Tibial nerve (tissue), 4 donors: Measurements from ENCODE around the gene SLC30A7. TPM values are rescaled to one million over a fixed set of nuclear protein-coding genes. Genes with fewer than 3 reads are reported as not detected.

ENCODE experiments used
- DNase-seq, 2 donors: peaks; one replicate each; pipeline ENCODE4 v3.0.0-alpha.2; 2019; ENCODE audit warnings: low spot score in 2 of 2
- H3K27ac ChIP-seq, 4 donors: fragments of 200-600 bp; sonication (generic) in 3 of 4; one replicate each; pipeline ENCODE4 v1.5.1; 2017 to 2019; ENCODE audit warnings: mild to moderate bottlenecking in 1 of 4
- H3K27me3 ChIP-seq, 2 donors: fragments of 200-600 bp; sonication (generic) in 1 of 2; one replicate each; pipeline versions ENCODE4 v1.5.1 to v1.6.0; 2017 to 2019
- H3K36me3 ChIP-seq, 3 donors: fragments of 200-600 bp; sonication (generic); one replicate each; pipeline ENCODE4 v1.5.1; 2018 to 2019
- H3K4me1 ChIP-seq, 4 donors: fragments of 200-600 bp; sonication (generic) in 3 of 4; one replicate each; pipeline ENCODE4 v1.5.1; 2017 to 2019
- H3K4me3 ChIP-seq, 4 donors: fragments of 200-600 bp; sonication (generic) in 3 of 4; one replicate each; pipeline ENCODE4 v1.5.1; 2017 to 2019; ENCODE audit warnings: mild to moderate bottlenecking in 1 of 4, moderate library complexity in 1 of 4
- H3K9me3 ChIP-seq, 4 donors: fragments of 200-600 bp; sonication (generic) in 3 of 4; one replicate each; pipeline ENCODE4 v1.5.1; 2017 to 2019
- EP300 ChIP-seq, 2 donors: sonication (generic); formaldehyde crosslinking; IDR thresholded peaks; one replicate each; pipeline ENCODE4 v1.6.1; 2017; ENCODE audit warnings: antibody characterized with exemption in 2 of 2, mild to moderate bottlenecking in 1 of 2
- POLR2A ChIP-seq, 2 donors: fragments of 450-650 bp; IDR thresholded peaks; one replicate each; pipeline ENCODE4 v1.6.1; 2017; ENCODE audit warnings: antibody characterized with exemption in 2 of 2, mild to moderate bottlenecking in 2 of 2, moderate library complexity in 2 of 2
- WGBS, 2 donors: methylation state at CpG; one replicate each; pipeline ENCODE4 v1.1.5; 2018; 5-methylcytosine and 5-hydroxymethylcytosine counted together
- total RNA-seq, 4 donors: library from RNA; depleted of rRNA; stranded (reverse); fragments of >200 nt; gene quantifications; one replicate each; pipeline ENCODE4 v1.1.0, GENCODE V29; 2016
- TF ChIP-seq, protein P1 (sequence below), 5 experiments: fragments of 200-600 bp in 3 of 5; fragments of 450-650 bp in 2 of 5; sonication (generic) in 3 of 5; IDR thresholded peaks; one replicate each; pipeline ENCODE4 v1.5.1; 2016 to 2019; ENCODE audit warnings: antibody characterized with exemption in 5 of 5, mild to moderate bottlenecking in 3 of 5, moderate library complexity in 2 of 5

SLC30A7 gene
- total RNA-seq, 4 donors from 2014 or later, result 14.4 to 28.8 (median 17.7) TPM

- TF ChIP-seq, protein P1, sequence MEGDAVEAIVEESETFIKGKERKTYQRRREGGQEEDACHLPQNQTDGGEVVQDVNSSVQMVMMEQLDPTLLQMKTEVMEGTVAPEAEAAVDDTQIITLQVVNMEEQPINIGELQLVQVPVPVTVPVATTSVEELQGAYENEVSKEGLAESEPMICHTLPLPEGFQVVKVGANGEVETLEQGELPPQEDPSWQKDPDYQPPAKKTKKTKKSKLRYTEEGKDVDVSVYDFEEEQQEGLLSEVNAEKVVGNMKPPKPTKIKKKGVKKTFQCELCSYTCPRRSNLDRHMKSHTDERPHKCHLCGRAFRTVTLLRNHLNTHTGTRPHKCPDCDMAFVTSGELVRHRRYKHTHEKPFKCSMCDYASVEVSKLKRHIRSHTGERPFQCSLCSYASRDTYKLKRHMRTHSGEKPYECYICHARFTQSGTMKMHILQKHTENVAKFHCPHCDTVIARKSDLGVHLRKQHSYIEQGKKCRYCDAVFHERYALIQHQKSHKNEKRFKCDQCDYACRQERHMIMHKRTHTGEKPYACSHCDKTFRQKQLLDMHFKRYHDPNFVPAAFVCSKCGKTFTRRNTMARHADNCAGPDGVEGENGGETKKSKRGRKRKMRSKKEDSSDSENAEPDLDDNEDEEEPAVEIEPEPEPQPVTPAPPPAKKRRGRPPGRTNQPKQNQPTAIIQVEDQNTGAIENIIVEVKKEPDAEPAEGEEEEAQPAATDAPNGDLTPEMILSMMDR (IDR thresholded peaks at IDR 0.05), result no peak
- no peak for TF ChIP-seq EP300 (IDR thresholded peaks at IDR 0.05)
- no peak for TF ChIP-seq POLR2A (IDR thresholded peaks at IDR 0.05)
- Histone ChIP-seq H3K27me3 (no peaks in the 10 kb centered on the region), H3K9me3 (no peaks in the 10 kb centered on the region), H3K4me1 (no peaks in the 10 kb centered on the region), H3K4me3 (no peak overlapping the region), H3K27ac (no peak overlapping the region), H3K36me3 (peaks cover 0 to 44% (median 0%) of the 10 kb centered on the region in 3 donors)
- WGBS, 2 donors, result 97% methylated on average over 2 of the region's 2 CpGs
- DNase-seq, result no peak
These were observed 83.7 kb downstream of the SLC30A7 start for GRCh38 chr1:100979631-100980030.

GRCh38 chr1:100982793-100983192 is 86.9 kb downstream of the SLC30A7 start:
- H3K9me3 ChIP-seq, result no peaks in the 10 kb centered on the region
- TF ChIP-seq EP300 (IDR thresholded peaks at IDR 0.05) (no peak), POLR2A (IDR thresholded peaks at IDR 0.05) (no peak)
- TF ChIP-seq, protein P1 (IDR thresholded peaks at IDR 0.05), result no peak
- WGBS, 2 donors, result 95 to 97% methylated on average over 4 of the region's 4 CpGs
- no peak overlapping the region for H3K27ac ChIP-seq
- H3K27me3 ChIP-seq, result no peaks in the 10 kb centered on the region
- no peaks in the 10 kb centered on the region for H3K4me1 ChIP-seq
- H3K4me3 ChIP-seq, result no peak overlapping the region
- H3K36me3 ChIP-seq, result peaks cover 0 to 30% (median 0%) of the 10 kb centered on the region in 3 donors
- DNase-seq, result no peak

DNA sequence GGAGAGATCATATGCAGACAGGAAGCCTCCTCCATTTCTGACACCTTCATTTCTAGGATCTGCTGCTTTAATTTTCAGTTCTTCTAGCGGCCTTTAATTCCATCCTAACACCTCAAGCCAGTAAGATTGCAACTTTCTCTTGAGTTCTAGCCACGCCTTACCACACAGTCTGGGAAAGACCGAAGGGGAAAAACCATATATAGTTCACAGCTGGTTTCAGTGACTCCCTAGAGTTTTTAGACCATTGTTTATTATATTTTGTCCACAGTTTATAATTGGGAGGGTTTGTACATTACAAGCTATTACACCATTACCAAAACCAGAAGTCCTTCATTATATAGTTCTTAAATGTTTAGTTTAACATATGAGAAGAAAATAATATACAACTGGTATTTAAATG is 92.2 kb downstream of the SLC30A7 start:
- Histone ChIP-seq H3K27ac (no peak overlapping the region), H3K9me3 (no peaks in the 10 kb centered on the region), H3K27me3 (no peaks in the 10 kb centered on the region), H3K36me3 (peaks cover 0 to 47% (median 0%) of the 10 kb centered on the region in 3 donors), H3K4me3 (no peak overlapping the region), H3K4me1 (peaks cover 0 to 11% (median 0%) of the 10 kb centered on the region in 4 donors)
- DNase-seq, result no peak
- 65 to 78% methylated on average over 3 of the region's 3 CpGs for WGBS, 2 donors
- TF ChIP-seq EP300 (IDR thresholded peaks at IDR 0.05) (no peak), POLR2A (IDR thresholded peaks at IDR 0.05) (no peak)
- TF ChIP-seq, protein P1 (IDR thresholded peaks at IDR 0.05), result no peak

DNA sequence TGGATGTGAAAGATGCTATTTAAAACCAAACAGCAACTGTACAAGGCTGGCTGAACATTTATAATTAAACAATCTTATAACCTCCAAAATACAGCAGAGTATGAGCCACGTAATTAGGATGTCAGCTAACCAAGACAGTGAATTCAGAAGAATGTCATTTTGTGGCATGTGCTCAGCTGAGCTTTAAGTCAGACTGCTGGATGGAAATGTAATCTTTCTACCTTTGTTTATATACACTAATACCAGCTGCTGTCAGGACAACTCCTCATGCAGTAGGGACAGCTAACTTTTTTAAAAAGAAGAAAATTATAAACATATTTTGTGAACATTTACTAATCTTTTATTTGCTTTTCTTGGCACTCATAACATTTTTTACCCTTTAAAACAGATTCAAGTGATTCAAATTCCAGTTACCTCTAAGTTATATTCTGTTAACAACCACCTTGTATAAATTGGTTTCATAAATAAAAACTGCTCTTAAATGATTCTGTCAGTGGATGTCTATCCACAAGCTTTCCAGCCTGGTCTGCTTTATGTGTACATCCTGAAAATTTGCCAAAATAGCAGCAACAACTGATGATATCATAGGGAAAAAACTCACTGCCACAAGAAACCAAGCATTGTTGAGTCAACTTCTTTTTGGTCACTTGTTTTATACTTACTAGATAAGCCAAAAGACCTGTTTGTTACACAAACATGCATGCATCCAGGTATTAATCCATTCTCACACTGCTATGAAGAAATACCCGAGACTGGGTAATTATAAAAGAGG is 93.6 kb downstream of the SLC30A7 start:
- Histone ChIP-seq H3K36me3 (peaks cover 0 to 40% (median 0%) of the 10 kb centered on the region in 3 donors), H3K9me3 (no peaks in the 10 kb centered on the region), H3K27me3 (no peaks in the 10 kb centered on the region), H3K27ac (peak overlapping the region in 2 of 4 donors; percentile 1 to 29), H3K4me3 (no peak overlapping the region), H3K4me1 (peaks cover 0 to 11% (median 0%) of the 10 kb centered on the region in 4 donors)
- no peak for DNase-seq
- 41 to 45% methylated on average over 2 of the region's 2 CpGs for WGBS, 2 donors
- TF ChIP-seq POLR2A (IDR thresholded peaks at IDR 0.05), result no peak
- TF ChIP-seq, protein P1 (IDR thresholded peaks at IDR 0.05), result no peak
- TF ChIP-seq EP300 (IDR thresholded peaks at IDR 0.05), result no peak

DNA sequence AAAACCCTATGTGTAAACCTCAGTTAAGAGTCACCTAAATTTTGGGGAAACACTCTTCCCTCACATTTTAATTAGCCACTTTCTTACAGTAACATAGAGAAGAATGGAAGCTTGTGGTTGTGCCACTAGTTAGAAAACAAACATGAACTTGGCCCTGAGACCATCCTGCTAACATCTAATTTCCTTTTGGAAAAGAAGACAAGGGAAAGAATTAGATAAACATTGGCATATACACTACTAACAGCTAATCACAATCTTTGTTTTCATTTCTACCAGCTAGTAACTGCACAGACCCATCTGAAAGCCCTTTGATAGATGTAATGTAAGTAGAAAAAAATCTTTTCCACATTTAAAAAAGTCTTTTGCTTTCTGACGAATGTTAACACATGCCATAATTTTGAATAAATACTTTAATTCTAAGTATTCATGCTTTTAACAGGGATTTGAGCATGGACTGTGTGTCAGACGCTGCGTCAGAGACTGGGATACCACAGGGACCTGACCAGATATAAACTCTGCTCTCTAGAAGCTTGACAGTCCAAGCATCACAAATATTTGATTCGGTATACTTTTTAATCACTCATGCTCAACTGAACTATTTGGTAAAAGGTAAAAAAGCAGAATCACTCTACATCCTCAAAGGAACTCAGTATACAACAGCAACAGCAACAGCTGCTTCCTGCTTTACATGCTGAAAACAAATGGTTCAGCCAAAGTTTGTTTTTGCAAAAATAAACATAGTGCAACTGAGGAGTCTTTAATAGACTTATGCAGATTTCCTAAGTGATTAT is 99.5 kb downstream of the SLC30A7 start:
- Histone ChIP-seq H3K36me3 (peaks cover 0 to 50% (median 0%) of the 10 kb centered on the region in 3 donors), H3K9me3 (no peaks in the 10 kb centered on the region), H3K27ac (peak overlapping the region in 1 of 4 donors; percentile 20), H3K4me1 (no peaks in the 10 kb centered on the region), H3K27me3 (no peaks in the 10 kb centered on the region), H3K4me3 (no peak overlapping the region)
- WGBS, 2 donors, result 51 to 53% methylated on average over 4 of the region's 4 CpGs
- TF ChIP-seq, protein P1 (IDR thresholded peaks at IDR 0.05), result no peak
- TF ChIP-seq EP300 (IDR thresholded peaks at IDR 0.05) (no peak), POLR2A (IDR thresholded peaks at IDR 0.05) (no peak)
- DNase-seq, result no peak
